ENCODE measurements around the gene ARFRP1.

DNA sequence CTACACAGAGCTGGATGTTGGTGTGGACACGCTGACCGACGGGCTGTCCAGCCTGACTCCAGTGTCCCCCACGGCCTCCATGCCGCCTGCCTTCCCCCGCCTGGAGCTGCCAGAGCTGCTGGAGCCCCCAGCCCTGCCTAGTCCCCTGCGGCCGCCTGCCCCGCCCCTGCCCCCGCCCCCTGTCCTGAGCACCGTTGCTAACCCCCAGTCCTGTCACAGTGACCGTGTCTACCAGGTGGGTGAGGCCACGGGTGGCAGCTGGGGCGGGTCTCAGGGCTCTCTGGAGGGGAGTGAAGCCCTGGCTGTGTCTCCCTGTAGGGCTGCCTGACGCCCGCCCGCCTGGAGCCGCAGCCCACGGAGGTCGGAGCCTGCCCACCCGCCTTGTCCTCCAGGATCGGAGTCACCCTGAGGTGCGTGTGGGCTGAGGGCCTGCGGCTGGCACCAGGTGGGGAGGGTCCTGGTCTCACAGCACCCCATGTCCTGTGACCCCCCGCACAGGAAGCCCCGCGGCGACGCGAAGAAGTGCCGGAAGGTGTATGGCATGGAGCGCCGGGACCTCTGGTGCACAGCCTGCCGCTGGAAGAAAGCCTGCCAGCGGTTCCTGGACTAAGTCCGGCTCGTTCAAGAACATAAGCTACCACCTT is 34.7 kb upstream of the ARFRP1 start:
- no peak for TF ChIP-seq MAFK (conservative IDR thresholded peaks at IDR 0.05 in 1 of 2, IDR thresholded peaks at IDR 0.05 in 1 of 2; ENCODE audit: low read length in 2 of 2)
- no peak for TF ChIP-seq NFIC (IDR thresholded peaks at IDR 0.05; ENCODE audit: low read length)
- TF ChIP-seq, protein P1, sequence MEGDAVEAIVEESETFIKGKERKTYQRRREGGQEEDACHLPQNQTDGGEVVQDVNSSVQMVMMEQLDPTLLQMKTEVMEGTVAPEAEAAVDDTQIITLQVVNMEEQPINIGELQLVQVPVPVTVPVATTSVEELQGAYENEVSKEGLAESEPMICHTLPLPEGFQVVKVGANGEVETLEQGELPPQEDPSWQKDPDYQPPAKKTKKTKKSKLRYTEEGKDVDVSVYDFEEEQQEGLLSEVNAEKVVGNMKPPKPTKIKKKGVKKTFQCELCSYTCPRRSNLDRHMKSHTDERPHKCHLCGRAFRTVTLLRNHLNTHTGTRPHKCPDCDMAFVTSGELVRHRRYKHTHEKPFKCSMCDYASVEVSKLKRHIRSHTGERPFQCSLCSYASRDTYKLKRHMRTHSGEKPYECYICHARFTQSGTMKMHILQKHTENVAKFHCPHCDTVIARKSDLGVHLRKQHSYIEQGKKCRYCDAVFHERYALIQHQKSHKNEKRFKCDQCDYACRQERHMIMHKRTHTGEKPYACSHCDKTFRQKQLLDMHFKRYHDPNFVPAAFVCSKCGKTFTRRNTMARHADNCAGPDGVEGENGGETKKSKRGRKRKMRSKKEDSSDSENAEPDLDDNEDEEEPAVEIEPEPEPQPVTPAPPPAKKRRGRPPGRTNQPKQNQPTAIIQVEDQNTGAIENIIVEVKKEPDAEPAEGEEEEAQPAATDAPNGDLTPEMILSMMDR (CRISPR knock-in tag; IDR thresholded peaks at IDR 0.05), result no peak
- TF ChIP-seq, protein P2, sequence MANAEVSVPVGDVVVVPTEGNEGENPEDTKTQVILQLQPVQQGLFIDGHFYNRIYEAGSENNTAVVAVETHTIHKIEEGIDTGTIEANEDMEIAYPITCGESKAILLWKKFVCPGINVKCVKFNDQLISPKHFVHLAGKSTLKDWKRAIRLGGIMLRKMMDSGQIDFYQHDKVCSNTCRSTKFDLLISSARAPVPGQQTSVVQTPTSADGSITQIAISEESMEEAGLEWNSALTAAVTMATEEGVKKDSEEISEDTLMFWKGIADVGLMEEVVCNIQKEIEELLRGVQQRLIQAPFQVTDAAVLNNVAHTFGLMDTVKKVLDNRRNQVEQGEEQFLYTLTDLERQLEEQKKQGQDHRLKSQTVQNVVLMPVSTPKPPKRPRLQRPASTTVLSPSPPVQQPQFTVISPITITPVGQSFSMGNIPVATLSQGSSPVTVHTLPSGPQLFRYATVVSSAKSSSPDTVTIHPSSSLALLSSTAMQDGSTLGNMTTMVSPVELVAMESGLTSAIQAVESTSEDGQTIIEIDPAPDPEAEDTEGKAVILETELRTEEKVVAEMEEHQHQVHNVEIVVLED (CRISPR knock-in tag; IDR thresholded peaks at IDR 0.05; ENCODE audit: borderline replicate concordance), result no peak
- no peak for TF ChIP-seq POLR2AphosphoS5 (IDR thresholded peaks at IDR 0.05; ENCODE audit: low read depth, low read length)
- TF ChIP-seq SMARCE1 (IDR thresholded peaks at IDR 0.05; ENCODE audit: borderline replicate concordance), result no peak
- no peak for TF ChIP-seq SATB2 (CRISPR knock-in tag; IDR thresholded peaks at IDR 0.05)
- TF ChIP-seq JUNB (CRISPR knock-in tag; IDR thresholded peaks at IDR 0.05; ENCODE audit: borderline replicate concordance), result no peak
- TF ChIP-seq ZNF558 (CRISPR knock-in tag; IDR thresholded peaks at IDR 0.05; ENCODE audit: borderline replicate concordance), result no peak
- TF ChIP-seq YEATS2 (CRISPR knock-in tag; IDR thresholded peaks at IDR 0.05; ENCODE audit: borderline replicate concordance), result no peak
- no peak for TF ChIP-seq ZNF644 (CRISPR knock-in tag; IDR thresholded peaks at IDR 0.05; ENCODE audit: low read depth)
